HepG2 (cell line): ENCODE data around the gene UCN3. TPM values are rescaled to one million over a fixed set of nuclear protein-coding genes. Genes with fewer than 3 reads are reported as not detected.

ENCODE experiments used
- ATAC-seq: fragments of 200-7000 bp; cut with Tn5 transposase; 3 replicates; pipeline ENCODE4 v1.9.1; 2020; ENCODE audit warnings: mild to moderate bottlenecking, moderate library complexity
- BruUV-seq: library from RNA; stranded (reverse); fragments of 400-500 nt; replicated peaks from 2 replicates; lab custom pipeline; 2021; lab: Mats Ljungman, UMichigan
- CTCF ChIA-PET: fragments of 300-600 bp; formaldehyde crosslinking; extraction: SDS; loops from one replicate; lab custom pipeline; 2021; ENCODE audit warnings: low total read pairs, inconsistent platforms, low intra/inter-chr PET ratio; lab: Yijun Ruan, JAX
- POLR2A ChIA-PET: fragments of 350-600 bp; sonication (Branson Sonifier 250); formaldehyde crosslinking; loops from one replicate; lab custom pipeline; 2020; ENCODE audit warnings: antibody characterized with exemption, inconsistent platforms; lab: Yijun Ruan, JAX
- DNase-seq: peaks from one replicate; pipeline ENCODE4 v3.0.0-alpha.2; 2015; ENCODE audit warnings: low spot score
- FAIRE-seq: peaks from 3 replicates; lab custom pipeline; 2011; peaks lifted over from hg19 to GRCh38; lab: Jason Lieb, UNC
- H2AFZ ChIP-seq: one replicate; pipeline ENCODE4 v1.6.1; 2011; ENCODE audit warnings: low read length, inconsistent platforms
- H3K27ac ChIP-seq: fragments of 300-600 bp; 3 replicates; pipeline ENCODE4 v1.8.0; 2011; ENCODE audit warnings: mixed run types, mild to moderate bottlenecking, mixed read lengths, low read length, inconsistent platforms; ENCODE audit not compliant: insufficient read depth; ENCODE audit errors: extremely low read length
- H3K27me3 ChIP-seq, 2 experiments: fragments of 200-600 bp in 1 of 2; 2 replicates in 1 of 2; 3 replicates in 1 of 2; pipeline versions ENCODE4 v1.6.0 to v1.8.0; 2011; ENCODE audit warnings: low read length in 2 of 2, mild to moderate bottlenecking in 2 of 2, moderate library complexity in 2 of 2, inconsistent platforms in 1 of 2; ENCODE audit not compliant: insufficient read depth in 2 of 2, control insufficient read depth in 1 of 2
- H3K36me3 ChIP-seq, 2 experiments: fragments of 200-600 bp in 1 of 2; replicated peaks in 1 of 2; 2 replicates in 1 of 2; 3 replicates in 1 of 2; pipeline versions ENCODE4 v1.5.1 to v1.8.0; 2011; ENCODE audit warnings: low read length in 2 of 2, inconsistent platforms in 1 of 2; ENCODE audit not compliant: insufficient read depth in 2 of 2, control insufficient read depth in 1 of 2
- H3K4me1 ChIP-seq: 2 replicates; pipeline ENCODE4 v1.5.1; 2012; ENCODE audit warnings: low read length, inconsistent platforms; ENCODE audit not compliant: insufficient read depth
- H3K4me2 ChIP-seq: 2 replicates; pipeline ENCODE4 v1.6.0; 2011; ENCODE audit warnings: low read depth, low read length, inconsistent platforms
- H3K4me3 ChIP-seq, 3 experiments: fragments of 200-600 bp in 1 of 3; sonication (generic), shearing (Covaris generic) in 1 of 3; replicated peaks in 1 of 3; 2 replicates each; pipeline ENCODE4 v1.5.1; 2011 to 2016; ENCODE audit warnings: low read length in 3 of 3, inconsistent platforms in 2 of 3, low read depth in 2 of 3, mild to moderate bottlenecking in 2 of 3, control low read depth in 1 of 3, mixed read lengths in 1 of 3; ENCODE audit not compliant: insufficient read depth in 1 of 3
- H3K79me2 ChIP-seq: one replicate; pipeline ENCODE4 v1.6.1; 2011; ENCODE audit warnings: low read length, inconsistent platforms; ENCODE audit not compliant: insufficient read depth
- H3K9ac ChIP-seq: 2 replicates; pipeline ENCODE4 v1.6.0; 2011; ENCODE audit warnings: mild to moderate bottlenecking, low read depth, low read length, inconsistent platforms; ENCODE audit not compliant: insufficient read depth
- H3K9me3 ChIP-seq: 2 replicates; pipeline ENCODE4 v1.5.1; 2012; ENCODE audit warnings: mild to moderate bottlenecking, low read length
- H4K20me1 ChIP-seq: 2 replicates; pipeline ENCODE4 v1.6.0; 2011; ENCODE audit warnings: inconsistent platforms, mild to moderate bottlenecking, low read length, moderate library complexity; ENCODE audit not compliant: insufficient read depth
- ARID3A ChIP-seq: IDR thresholded peaks from 2 replicates; pipeline ENCODE4 v1.6.1; 2012; ENCODE audit warnings: low read depth, low read length, improper control_type of control experiment
- ARNT ChIP-seq: fragments of 450-650 bp; IDR thresholded peaks from 2 replicates; pipeline ENCODE4 v1.6.1; 2017
- CREB1 ChIP-seq, 2 experiments: fragments of 450-650 bp in 1 of 2; IDR thresholded peaks; 2 replicates each; pipeline ENCODE4 v1.6.1; 2016 to 2017; ENCODE audit warnings: control low read depth in 1 of 2, mild to moderate bottlenecking in 1 of 2, missing compliant biosample characterization in 1 of 2, missing genetic modification characterization in 1 of 2
- FOXA3 ChIP-seq: IDR thresholded peaks from 2 replicates; pipeline ENCODE4 v1.6.1; 2016; ENCODE audit warnings: missing genetic modification reagents, missing compliant biosample characterization
- GATAD1 ChIP-seq: IDR thresholded peaks from 2 replicates; pipeline ENCODE4 v1.6.1; 2016; ENCODE audit warnings: missing genetic modification reagents, missing compliant biosample characterization
- JDP2 ChIP-seq: sonication (generic); formaldehyde crosslinking; IDR thresholded peaks from 2 replicates; pipeline ENCODE4 v1.8.1; 2022; ENCODE audit warnings: missing genetic modification reagents, borderline replicate concordance
- KMT2B ChIP-seq: IDR thresholded peaks from 2 replicates; pipeline ENCODE4 v1.6.1; 2016; ENCODE audit warnings: missing genetic modification reagents, missing compliant biosample characterization
- SOX6 ChIP-seq, 2 experiments: fragments of 450-650 bp in 1 of 2; sonication (generic) in 1 of 2; formaldehyde crosslinking in 1 of 2; IDR thresholded peaks; 2 replicates each; pipeline versions ENCODE4 v1.4.0 to v1.6.1; 2017 to 2020; ENCODE audit warnings: antibody characterized with exemption in 1 of 2, mild to moderate bottlenecking in 1 of 2, missing genetic modification reagents in 1 of 2
- ZMYM3 ChIP-seq: sonication (generic); formaldehyde crosslinking; IDR thresholded peaks from 2 replicates; pipeline ENCODE4 v1.5.1; 2020; ENCODE audit warnings: mild to moderate bottlenecking, missing genetic modification reagents
- ZNF12 ChIP-seq: sonication (generic); formaldehyde crosslinking; IDR thresholded peaks from 2 replicates; pipeline ENCODE4 v1.5.0; 2020; ENCODE audit warnings: missing genetic modification reagents
- ZNF33A ChIP-seq: sonication (generic); formaldehyde crosslinking; IDR thresholded peaks from 2 replicates; pipeline ENCODE4 v1.5.1; 2020; ENCODE audit warnings: missing genetic modification reagents, mild to moderate bottlenecking, moderate library complexity, borderline replicate concordance
- ZNF530 ChIP-seq: sonication (generic); formaldehyde crosslinking; IDR thresholded peaks from 2 replicates; pipeline ENCODE4 v1.5.0; 2020; ENCODE audit warnings: low read depth, mild to moderate bottlenecking, missing genetic modification reagents
- ZNF713 ChIP-seq: sonication (generic); formaldehyde crosslinking; IDR thresholded peaks from 2 replicates; pipeline ENCODE4 v1.4.0; 2020; ENCODE audit warnings: mild to moderate bottlenecking, missing genetic modification reagents
- ZNF784 ChIP-seq: sonication (generic); formaldehyde crosslinking; IDR thresholded peaks from 2 replicates; pipeline ENCODE4 v1.5.1; 2020; ENCODE audit warnings: missing genetic modification reagents, mild to moderate bottlenecking, borderline replicate concordance
- ZNF788 ChIP-seq: sonication (generic); formaldehyde crosslinking; IDR thresholded peaks from 2 replicates; pipeline ENCODE4 v1.5.0; 2020; ENCODE audit warnings: mild to moderate bottlenecking, missing genetic modification reagents, borderline replicate concordance
- WGBS: methylation state at CpG from one replicate; pipeline ENCODE4 v1.1.6; 2017; ENCODE audit warnings: low lambda C conversion rate; 5-methylcytosine and 5-hydroxymethylcytosine counted together
- in situ Hi-C: cut with HindIII; loops from 2 replicates; pipeline ENCODE4 v1.10.0; 2017; ENCODE audit warnings: low pct_unique_long_range_greater_than_20kb; ENCODE audit not compliant: extremely low pct_ligation_motif_present
- intact Hi-C: fragments of 100-400 bp; cut with micrococcal nuclease; formaldehyde crosslinking; loops from one replicate; pipeline ENCODE4 v1.10.0; 2022; ENCODE audit not compliant: unreplicated experiment
- polyA plus RNA-seq, 8 experiments: library from polyadenylated mRNA; depleted of rRNA in 3 of 8; stranded (reverse) in 7 of 8; unstranded in 1 of 8; fragments of >200 nt; fragmentation: Illumina TruSeq in 4 of 8; extraction: Trizol in 4 of 8; gene quantifications; 2 replicates each; pipeline versions ENCODE4 v1.2.1 to v1.2.3, GENCODE V29; 2011 to 2016; ENCODE audit warnings: low read depth in 4 of 8, missing spikeins in 1 of 8, mixed read lengths in 1 of 8; ENCODE audit not compliant: insufficient read depth in 1 of 8
- total RNA-seq, 5 experiments: library from RNA; depleted of rRNA; stranded (reverse); fragments of >200 nt; fragmentation: Illumina TruSeq; extraction: Trizol; gene quantifications; 2 replicates each; pipeline ENCODE4 v1.2.3, GENCODE V29; 2016; ENCODE audit warnings: low read depth in 1 of 5
- TF ChIP-seq, protein P1 (sequence below): sonication (generic); formaldehyde crosslinking; IDR thresholded peaks from 2 replicates; pipeline ENCODE4 v1.8.0; 2022; ENCODE audit warnings: missing genetic modification reagents, mild to moderate bottlenecking, borderline replicate concordance

UCN3 gene
- total and polyA plus RNA-seq, 2 of the 13 experiments (the other 11 are each of a cell fraction or from before 2014, with no cell fraction given): not detected

DNA sequence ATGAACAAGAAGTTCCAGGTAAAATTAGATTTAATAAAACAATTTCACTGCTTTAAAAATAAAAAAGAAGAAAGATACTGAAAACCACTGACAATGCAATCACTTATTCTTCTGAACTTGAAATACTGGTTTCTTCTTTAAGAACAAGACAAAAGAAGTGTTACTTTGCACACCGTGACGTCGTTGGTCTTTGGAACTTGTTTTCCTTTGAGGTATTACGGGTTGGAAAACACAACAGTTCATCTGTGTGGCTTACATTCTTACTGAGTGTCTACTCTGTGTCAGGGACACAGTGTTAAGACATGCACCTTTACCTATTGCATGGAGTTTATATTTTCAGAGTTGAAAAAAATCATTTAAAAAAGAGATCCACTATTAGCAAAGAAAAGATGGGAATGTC, 41.3 kb upstream of the UCN3 start:
- 7% methylated on average over 4 of the region's 4 CpGs for WGBS
- TF ChIP-seq CREB1 (IDR thresholded peaks at IDR 0.05) (peak; percentile 23; the same call in 1 of the 2 replicates), CREB1 (CRISPR knock-in tag; IDR thresholded peaks at IDR 0.05) (no peak), GATAD1 (no peak)
- TF ChIP-seq, all 625 proteins: peak for 1
- Histone ChIP-seq H3K4me1 (no peaks in the 10 kb centered on the region), H3K9me3 (no peaks in the 10 kb centered on the region), H3K4me3 (no peak overlapping the region), H3K79me2 (no peaks in the 10 kb centered on the region), H2AFZ (no peak overlapping the region), H3K9ac (no peak overlapping the region), H3K36me3 (no peaks in the 10 kb centered on the region), H4K20me1 (no peaks in the 10 kb centered on the region), H3K27ac (no peak overlapping the region), H3K27me3 (peaks cover 3 to 38% of the 10 kb centered on the region in 2 experiments; a peak in 3 of 5 replicates), H3K4me2 (no peak overlapping the region)
- FAIRE-seq (no peak), DNase-seq (no peak), ATAC-seq (no peak)
- CTCF ChIA-PET: no interaction called here
- intact Hi-C loops (no loop called here), in situ Hi-C loops (no loop called here)
- BruUV-seq: no TSS peak
- POLR2A ChIA-PET: no interaction called here

GRCh38 chr10:5325076-5325475, 39.7 kb upstream of the UCN3 start:
- FAIRE-seq (no peak), ATAC-seq (no peak)
- TF ChIP-seq JDP2 (CRISPR knock-in tag): no peak
- TF ChIP-seq ZNF530: no peak
- TF ChIP-seq ZNF33A (CRISPR knock-in tag): no peak
- no peak for TF ChIP-seq FOXA3 (CRISPR knock-in tag)
- no peak for TF ChIP-seq ARNT
- no peak for TF ChIP-seq ZNF12 (CRISPR knock-in tag)
- no peak for TF ChIP-seq ARID3A
- no peak for TF ChIP-seq ZNF713 (CRISPR knock-in tag)
- TF ChIP-seq, protein P1, sequence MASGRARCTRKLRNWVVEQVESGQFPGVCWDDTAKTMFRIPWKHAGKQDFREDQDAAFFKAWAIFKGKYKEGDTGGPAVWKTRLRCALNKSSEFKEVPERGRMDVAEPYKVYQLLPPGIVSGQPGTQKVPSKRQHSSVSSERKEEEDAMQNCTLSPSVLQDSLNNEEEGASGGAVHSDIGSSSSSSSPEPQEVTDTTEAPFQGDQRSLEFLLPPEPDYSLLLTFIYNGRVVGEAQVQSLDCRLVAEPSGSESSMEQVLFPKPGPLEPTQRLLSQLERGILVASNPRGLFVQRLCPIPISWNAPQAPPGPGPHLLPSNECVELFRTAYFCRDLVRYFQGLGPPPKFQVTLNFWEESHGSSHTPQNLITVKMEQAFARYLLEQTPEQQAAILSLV: no peak
- no peak for TF ChIP-seq ZNF788
- TF ChIP-seq KMT2B (CRISPR knock-in tag): no peak
- no peak for TF ChIP-seq ZNF784 (CRISPR knock-in tag)
- no peak for TF ChIP-seq SOX6 (IDR thresholded peaks at IDR 0.05)
- no peak for TF ChIP-seq SOX6 (CRISPR knock-in tag; IDR thresholded peaks at IDR 0.05)
- no peak for TF ChIP-seq ZMYM3 (CRISPR knock-in tag)

More at GRCh38 chr10:5325076-5325475, 39.7 kb upstream of the UCN3 start:
- no peaks in the 10 kb centered on the region for H4K20me1 ChIP-seq
- H3K36me3 ChIP-seq: no peaks in the 10 kb centered on the region
- 46% methylated on average over 5 of the region's 6 CpGs for WGBS
- H3K27me3 ChIP-seq: peaks cover 3 to 48% of the 10 kb centered on the region in 2 experiments; a peak in 3 of 5 replicates
- no TSS peak for BruUV-seq
- no peaks in the 10 kb centered on the region for H3K79me2 ChIP-seq
- no peaks in the 10 kb centered on the region for H3K4me1 ChIP-seq
- no peak for DNase-seq
- ChIA-PET POLR2A (no interaction called here), CTCF (no interaction called here)
- no peak overlapping the region for H3K4me2 ChIP-seq
- H3K4me3 ChIP-seq: no peak overlapping the region
- in situ Hi-C loops (no loop called here), intact Hi-C loops (no loop called here)
- H2AFZ ChIP-seq: no peak overlapping the region
- no peak overlapping the region for H3K27ac ChIP-seq
- H3K9me3 ChIP-seq: no peaks in the 10 kb centered on the region
- H3K9ac ChIP-seq: no peak overlapping the region
